Gastrocnemius medialis (tissue), 4 donors: Measurements from ENCODE around the gene DUSP1. TPM values are rescaled to one million over a fixed set of nuclear protein-coding genes. Genes with fewer than 3 reads are reported as not detected.

Source experiments
- ATAC-seq, 2 donors: fragments of 150-250 bp; one replicate each; pipeline ENCODE4 v1.9.1; 2016
- DNase-seq, 2 donors: peaks; one replicate each; pipeline ENCODE4 v3.0.0-alpha.2; 2019
- H3K27ac ChIP-seq, 4 donors: fragments of 200-600 bp; sonication (generic); 1 replicate in 1 of 4; 2 replicates in 3 of 4; pipeline ENCODE4 v1.5.1; 2016 to 2018; ENCODE audit warnings: mild to moderate bottlenecking in 2 of 4, moderate library complexity in 1 of 4
- H3K27me3 ChIP-seq, 3 donors: fragments of 200-600 bp; sonication (generic) in 2 of 3; 1 replicate in 1 of 3; 2 replicates in 2 of 3; pipeline versions ENCODE4 v1.5.1 to v1.6.0; 2016 to 2019; ENCODE audit warnings: mild to moderate bottlenecking in 1 of 3, moderate library complexity in 1 of 3
- H3K36me3 ChIP-seq, 2 donors: fragments of 200-600 bp; sonication (generic) in 1 of 2; one replicate each; pipeline ENCODE4 v1.5.1; 2017 to 2018
- H3K4me1 ChIP-seq, 2 donors: fragments of 200-600 bp; sonication (generic) in 1 of 2; one replicate each; pipeline ENCODE4 v1.5.1; 2016 to 2017; ENCODE audit warnings: mild to moderate bottlenecking in 2 of 2
- H3K4me3 ChIP-seq, 4 donors: fragments of 200-600 bp; sonication (generic) in 3 of 4; 1 replicate in 1 of 4; 2 replicates in 3 of 4; pipeline ENCODE4 v1.5.1; 2016 to 2019; ENCODE audit warnings: mild to moderate bottlenecking in 2 of 4
- H3K9me3 ChIP-seq, 3 donors: fragments of 200-600 bp; sonication (generic) in 2 of 3; 1 replicate in 1 of 3; 2 replicates in 2 of 3; pipeline ENCODE4 v1.5.1; 2016 to 2019
- POLR2A ChIP-seq, 2 donors: fragments of 450-650 bp; IDR thresholded peaks; one replicate each; pipeline ENCODE4 v1.6.1; 2017; ENCODE audit warnings: antibody characterized with exemption in 2 of 2, mild to moderate bottlenecking in 2 of 2, moderate library complexity in 2 of 2
- in situ Hi-C, 4 donors: fragments of 200-750 bp; cut with MboI; loops; one replicate each; pipeline versions ENCODE4 v1.15.0 to v1.8.0; 2017; ENCODE audit warnings: low sequenced_read_pairs in 4 of 4
- intact Hi-C: fragments of 100-400 bp; cut with DNase I; formaldehyde crosslinking; loops from one replicate; pipeline ENCODE4 v1.15.1; 2023; ENCODE audit warnings: low total_unique reads
- total RNA-seq, 4 donors: library from RNA; depleted of rRNA; stranded (reverse); fragments of >200 nt; gene quantifications; one replicate each; pipeline versions ENCODE4 v1.1.0 to v1.2.3, GENCODE V29; 2016
- TF ChIP-seq, protein P1 (sequence below), 5 experiments: fragments of 450-650 bp in 3 of 5; fragments of 200-600 bp in 2 of 5; sonication (generic) in 2 of 5; IDR thresholded peaks in 4 of 5; conservative IDR thresholded peaks in 1 of 5; 1 replicate in 4 of 5; 2 replicates in 1 of 5; pipeline ENCODE4 v1.5.1; 2016 to 2019; ENCODE audit warnings: antibody characterized with exemption in 5 of 5, mild to moderate bottlenecking in 3 of 5, moderate library complexity in 3 of 5

DUSP1 gene
- total RNA-seq, 4 donors from 2014 or later, result 345 to 1,004 (median 793) TPM

DNA sequence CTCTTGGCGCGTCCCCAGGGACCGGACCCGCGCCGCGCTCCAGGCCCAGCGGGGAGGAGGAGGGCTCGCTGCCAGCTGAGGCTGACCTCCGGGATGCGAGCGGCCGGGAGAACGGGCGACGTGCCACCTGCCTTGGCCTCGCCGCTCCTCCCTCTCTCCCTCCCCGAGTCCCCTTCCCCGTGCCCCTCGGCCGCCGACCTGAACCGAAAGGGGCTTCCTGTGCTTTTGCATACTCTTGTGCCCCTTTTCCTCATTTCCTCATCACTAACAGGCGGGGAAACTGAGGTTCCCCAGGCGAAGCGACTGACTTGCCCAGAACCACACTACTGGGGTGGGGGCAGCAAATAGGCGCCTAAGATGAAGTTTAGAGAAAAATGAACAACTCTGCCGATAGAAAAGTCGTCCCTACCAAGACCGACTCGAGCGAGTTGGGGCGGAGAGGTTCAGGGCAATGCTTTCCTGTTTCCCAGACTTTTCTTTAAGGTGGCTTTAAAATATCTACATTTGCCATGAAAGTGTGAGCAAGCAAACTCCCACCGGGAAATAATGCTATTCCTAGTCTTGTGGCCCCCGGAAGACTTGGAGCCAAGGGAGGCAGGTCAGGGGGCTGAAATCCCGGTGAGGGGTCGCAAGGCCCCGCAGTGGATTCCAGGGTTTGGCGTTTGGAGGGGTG lies 580 bp upstream of the DUSP1 start:
- H3K9me3 ChIP-seq, result no peaks in the 10 kb centered on the region
- H3K27me3 ChIP-seq, result no peaks in the 10 kb centered on the region
- H3K4me1 ChIP-seq, result peaks cover 34 to 47% of the 10 kb centered on the region in 2 donors
- DNase-seq (no peak), ATAC-seq (peak in 1 of 2 donors; percentile 2)
- H3K27ac ChIP-seq, result peak overlapping the region; percentile 96 to 99 (median 96)
- in situ Hi-C loops (loop anchor here in 2 of 4 donors (10.0 kb wide), 2 partner anchors 57 to 103 kb away; no protein-coding TSS in a partner anchor), intact Hi-C loops (loop anchor here (1.0 to 10.0 kb wide), 5 partner anchors 24 to 903 kb away; no protein-coding TSS in a partner anchor)
- peaks cover 17 to 30% of the 10 kb centered on the region in 2 donors for H3K36me3 ChIP-seq
- TF ChIP-seq, protein P1, sequence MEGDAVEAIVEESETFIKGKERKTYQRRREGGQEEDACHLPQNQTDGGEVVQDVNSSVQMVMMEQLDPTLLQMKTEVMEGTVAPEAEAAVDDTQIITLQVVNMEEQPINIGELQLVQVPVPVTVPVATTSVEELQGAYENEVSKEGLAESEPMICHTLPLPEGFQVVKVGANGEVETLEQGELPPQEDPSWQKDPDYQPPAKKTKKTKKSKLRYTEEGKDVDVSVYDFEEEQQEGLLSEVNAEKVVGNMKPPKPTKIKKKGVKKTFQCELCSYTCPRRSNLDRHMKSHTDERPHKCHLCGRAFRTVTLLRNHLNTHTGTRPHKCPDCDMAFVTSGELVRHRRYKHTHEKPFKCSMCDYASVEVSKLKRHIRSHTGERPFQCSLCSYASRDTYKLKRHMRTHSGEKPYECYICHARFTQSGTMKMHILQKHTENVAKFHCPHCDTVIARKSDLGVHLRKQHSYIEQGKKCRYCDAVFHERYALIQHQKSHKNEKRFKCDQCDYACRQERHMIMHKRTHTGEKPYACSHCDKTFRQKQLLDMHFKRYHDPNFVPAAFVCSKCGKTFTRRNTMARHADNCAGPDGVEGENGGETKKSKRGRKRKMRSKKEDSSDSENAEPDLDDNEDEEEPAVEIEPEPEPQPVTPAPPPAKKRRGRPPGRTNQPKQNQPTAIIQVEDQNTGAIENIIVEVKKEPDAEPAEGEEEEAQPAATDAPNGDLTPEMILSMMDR (IDR thresholded peaks at IDR 0.05 in 4 of 5, conservative IDR thresholded peaks at IDR 0.05 in 1 of 5), result no peak
- TF ChIP-seq POLR2A (IDR thresholded peaks at IDR 0.05), result no peak
- H3K4me3 ChIP-seq, result peak overlapping the region; percentile 60 to 98 (median 78)

DNA sequence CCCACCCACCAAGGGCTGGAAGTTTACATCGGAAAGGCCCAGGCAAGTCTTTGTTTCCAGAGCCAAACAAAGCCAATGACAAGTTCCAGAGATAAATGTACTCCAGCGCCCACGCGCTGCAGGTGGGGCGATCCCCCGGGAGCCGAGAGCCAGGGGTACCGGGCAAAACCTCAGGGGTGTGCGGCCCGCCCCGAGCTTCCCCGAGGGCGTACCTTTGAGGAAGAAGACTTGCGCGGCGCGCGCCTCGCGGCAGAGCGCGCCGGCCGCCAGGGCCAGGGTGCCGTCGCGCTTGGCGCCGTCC lies 671 bp downstream of the DUSP1 start:
- Histone ChIP-seq H3K9me3 (no peaks in the 10 kb centered on the region), H3K4me1 (peaks cover 42 to 44% of the 10 kb centered on the region in 2 donors), H3K36me3 (peaks cover 17 to 30% of the 10 kb centered on the region in 2 donors), H3K4me3 (peak overlapping the region; percentile 66 to 98 (median 83)), H3K27me3 (no peaks in the 10 kb centered on the region), H3K27ac (peak overlapping the region; percentile 96 to 99 (median 96))
- intact Hi-C loops (loop anchor here (10.0 kb wide), 2 partner anchors 694 to 904 kb away; no protein-coding TSS in a partner anchor), in situ Hi-C loops (loop anchor here in 2 of 4 donors (10.0 kb wide), 2 partner anchors 56 to 104 kb away; no protein-coding TSS in a partner anchor)
- ATAC-seq (no peak), DNase-seq (no peak)
- TF ChIP-seq POLR2A (IDR thresholded peaks at IDR 0.05), result no peak
- TF ChIP-seq, protein P1 (IDR thresholded peaks at IDR 0.05 in 4 of 5, conservative IDR thresholded peaks at IDR 0.05 in 1 of 5), result no peak

DNA sequence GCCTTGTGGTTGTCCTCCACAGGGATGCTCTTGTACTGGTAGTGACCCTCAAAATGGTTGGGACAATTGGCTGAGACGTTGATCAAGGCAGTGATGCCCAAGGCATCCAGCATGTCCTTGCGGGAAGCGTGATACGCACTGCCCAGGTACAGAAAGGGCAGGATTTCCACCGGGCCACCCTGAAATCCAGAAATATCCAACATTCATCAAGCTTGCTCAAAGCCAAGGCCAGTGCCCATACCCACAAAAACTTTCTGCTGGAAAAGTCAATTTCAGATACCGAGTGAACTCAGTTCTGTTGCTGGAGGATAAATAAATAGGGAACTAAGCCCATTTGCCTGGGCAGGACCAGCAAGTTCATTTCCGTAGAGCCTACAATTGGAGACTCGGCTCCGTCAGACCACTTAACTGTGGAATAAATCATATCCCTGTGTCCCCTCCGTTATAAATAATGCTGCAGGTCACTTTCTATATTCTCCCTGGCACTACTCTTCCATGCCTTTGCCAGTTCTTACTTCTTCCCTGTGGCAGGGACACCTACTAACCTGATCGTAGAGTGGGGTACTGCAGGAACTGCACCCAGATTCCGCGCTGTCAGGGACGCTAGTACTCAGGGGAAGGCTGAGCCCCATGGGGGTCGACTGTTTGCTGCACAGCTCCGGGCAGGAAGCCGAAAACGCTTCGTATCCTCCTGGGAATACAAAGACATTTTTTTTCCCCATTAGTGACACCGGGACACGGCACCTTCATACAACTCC lies 1.2 kb downstream of the DUSP1 start:
- intact Hi-C loops, result loop anchor here (5.0 to 10.0 kb wide), 3 partner anchors 37 to 905 kb away; no protein-coding TSS in a partner anchor
- ATAC-seq, result no peak

DNA sequence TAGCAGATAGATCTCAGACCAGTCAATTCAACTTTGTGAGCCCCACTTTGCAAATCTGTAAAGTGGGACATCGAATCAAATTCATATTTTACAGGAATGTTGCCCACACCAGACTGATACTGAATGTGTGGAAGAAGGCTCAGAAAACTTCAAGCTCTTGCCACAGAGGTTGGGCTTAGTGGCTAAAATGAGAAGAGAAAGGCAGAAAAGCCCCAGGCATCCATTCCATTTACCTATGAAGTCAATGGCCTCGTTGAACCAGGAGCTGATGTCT lies 1.7 kb downstream of the DUSP1 start:
- intact Hi-C loops, result loop anchor here (5.0 kb wide), 1 partner anchor 37 kb away; no protein-coding TSS in a partner anchor
- no peak for TF ChIP-seq POLR2A (IDR thresholded peaks at IDR 0.05)
- TF ChIP-seq, protein P1 (IDR thresholded peaks at IDR 0.05 in 4 of 5, conservative IDR thresholded peaks at IDR 0.05 in 1 of 5), result no peak
- H3K27ac ChIP-seq, result peak overlapping the region; percentile 96 to 99 (median 96)
- no peaks in the 10 kb centered on the region for H3K27me3 ChIP-seq
- in situ Hi-C loops, result loop anchor here in 2 of 4 donors (5.0 kb wide), 1 partner anchor 98 kb away; no protein-coding TSS in a partner anchor
- peaks cover 17 to 30% of the 10 kb centered on the region in 2 donors for H3K36me3 ChIP-seq
- DNase-seq (no peak), ATAC-seq (no peak)
- H3K4me3 ChIP-seq, result peak overlapping the region; percentile 66 to 98 (median 83)
- H3K4me1 ChIP-seq, result peaks cover 36 to 41% of the 10 kb centered on the region in 2 donors
- H3K9me3 ChIP-seq, result no peaks in the 10 kb centered on the region

More for the DNA sequence above, 1.2 kb downstream of the DUSP1 start:
- Histone ChIP-seq H3K4me3 (peak overlapping the region; percentile 66 to 98 (median 83)), H3K36me3 (peaks cover 17 to 30% of the 10 kb centered on the region in 2 donors), H3K4me1 (peaks cover 41 to 43% of the 10 kb centered on the region in 2 donors), H3K27me3 (no peaks in the 10 kb centered on the region), H3K27ac (peak overlapping the region; percentile 96 to 99 (median 96)), H3K9me3 (no peaks in the 10 kb centered on the region)
- in situ Hi-C loops, result loop anchor here in 3 of 4 donors (5.0 to 10.0 kb wide), 3 partner anchors 55 to 105 kb away; no protein-coding TSS in a partner anchor
- DNase-seq, result no peak
- TF ChIP-seq POLR2A (IDR thresholded peaks at IDR 0.05), result no peak
- TF ChIP-seq, protein P1 (IDR thresholded peaks at IDR 0.05 in 4 of 5, conservative IDR thresholded peaks at IDR 0.05 in 1 of 5), result no peak
